Activated naive CD8-positive, alpha-beta T cell treated with anti-CD3 and anti-CD28 coated beads for 36 hours (primary cell): ENCODE measurements around the gene RABGAP1. TPM values are rescaled to one million over a fixed set of nuclear protein-coding genes. Genes with fewer than 3 reads are reported as not detected.

Source experiments
- DNase-seq: peaks from one replicate; pipeline ENCODE4 v3.0.0; 2021
- H3K27ac Mint-ChIP-seq: one replicate; pipeline ENCODE4 v1.8.0; 2022; ENCODE audit warnings: mild to moderate bottlenecking, moderate library complexity, mixed read lengths
- H3K27me3 Mint-ChIP-seq: one replicate; pipeline ENCODE4 v1.8.0; 2022; ENCODE audit warnings: mild to moderate bottlenecking, mixed read lengths
- H3K36me3 Mint-ChIP-seq: one replicate; pipeline ENCODE4 v1.8.0; 2021; ENCODE audit warnings: mild to moderate bottlenecking, mixed read lengths
- H3K4me1 Mint-ChIP-seq: one replicate; pipeline ENCODE4 v1.8.0; 2021; ENCODE audit warnings: mixed read lengths
- H3K4me3 Mint-ChIP-seq: one replicate; pipeline ENCODE4 v1.8.0; 2022; ENCODE audit warnings: mild to moderate bottlenecking, moderate library complexity, mixed read lengths
- H3K9me3 Mint-ChIP-seq: one replicate; pipeline ENCODE4 v1.8.0; 2022; ENCODE audit warnings: mixed read lengths
- total RNA-seq, 2 experiments: library from RNA; stranded (reverse); gene quantifications; one replicate each; pipeline ENCODE4 v1.2.3, GENCODE V29; 2021

RABGAP1 gene
- total RNA-seq, 2 experiments from 2014 or later = 19.4 to 20.6 TPM

DNA sequence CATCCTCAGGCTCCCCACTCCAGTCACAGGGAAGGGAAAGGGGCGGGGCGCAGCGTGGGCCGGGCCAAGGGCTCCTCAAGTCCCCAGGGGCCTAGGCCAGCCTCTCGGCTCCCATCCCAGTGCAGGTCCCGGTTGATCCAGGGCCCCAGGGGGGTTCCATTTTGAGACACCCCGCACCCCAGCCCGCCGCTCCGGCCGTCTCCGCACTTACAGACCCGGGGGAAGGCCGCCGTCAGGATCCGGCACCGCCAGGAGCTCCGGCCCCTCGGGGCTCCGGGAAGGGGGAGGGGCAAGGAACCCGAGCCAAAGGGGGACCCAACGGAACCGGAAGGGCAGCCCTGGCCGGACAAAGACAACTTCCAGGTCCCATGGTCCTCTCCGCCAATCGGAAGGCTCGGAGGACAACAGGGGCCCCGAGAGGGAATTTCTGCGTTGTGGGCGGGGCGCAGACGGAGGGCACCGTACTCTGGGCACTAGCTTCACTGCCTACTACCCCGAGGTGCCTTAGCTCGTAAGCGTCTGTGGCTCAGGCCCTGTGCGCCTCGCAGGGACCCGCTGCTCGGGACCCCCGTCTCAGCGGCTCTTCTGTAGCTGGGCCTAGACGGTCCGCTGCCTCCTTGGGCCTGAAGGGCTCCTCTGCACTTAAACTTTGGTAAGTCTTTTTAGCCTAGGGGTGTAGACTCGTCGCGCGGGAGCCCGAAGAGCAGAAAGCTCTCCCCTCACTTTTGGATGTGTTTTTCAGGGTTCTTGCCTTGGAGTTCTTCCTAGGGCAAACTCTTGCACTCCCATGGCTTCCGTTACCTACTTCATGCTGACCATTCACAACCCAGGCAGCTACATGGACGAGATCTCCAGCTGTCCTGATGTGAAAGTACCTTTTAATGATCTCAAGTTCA is 9.3 kb upstream of the RABGAP1 start, which contains the start of gene ZBTB26:
Gene ZBTB26, minus strand, starts transcription at position 287 of the 896 bp plus-strand sequence. CDS start 11,578 bp downstream, outside the sequence.
- Mint-ChIP-seq H3K9me3 (no peaks in the 10 kb centered on the region), H3K36me3 (peaks cover 3% of the 10 kb centered on the region), H3K4me1 (peaks cover 11% of the 10 kb centered on the region), H3K27me3 (no peaks in the 10 kb centered on the region), H3K27ac (peak within 1 kb of the TSS; percentile 87), H3K4me3 (no peak within 1 kb of the TSS)
- peak; percentile 91 for DNase-seq

- peaks cover 15% of the 10 kb centered on the region for H3K4me1 Mint-ChIP-seq
- H3K9me3 Mint-ChIP-seq = no peaks in the 10 kb centered on the region
- H3K27me3 Mint-ChIP-seq = no peaks in the 10 kb centered on the region
- H3K36me3 Mint-ChIP-seq = peaks cover 10% of the 10 kb centered on the region
- H3K4me3 Mint-ChIP-seq = no peak overlapping the region
- DNase-seq = no peak
- H3K27ac Mint-ChIP-seq = no peak overlapping the region
Observed at GRCh38 chr9:122936464-122936863, 4.4 kb upstream of the RABGAP1 start.

DNA sequence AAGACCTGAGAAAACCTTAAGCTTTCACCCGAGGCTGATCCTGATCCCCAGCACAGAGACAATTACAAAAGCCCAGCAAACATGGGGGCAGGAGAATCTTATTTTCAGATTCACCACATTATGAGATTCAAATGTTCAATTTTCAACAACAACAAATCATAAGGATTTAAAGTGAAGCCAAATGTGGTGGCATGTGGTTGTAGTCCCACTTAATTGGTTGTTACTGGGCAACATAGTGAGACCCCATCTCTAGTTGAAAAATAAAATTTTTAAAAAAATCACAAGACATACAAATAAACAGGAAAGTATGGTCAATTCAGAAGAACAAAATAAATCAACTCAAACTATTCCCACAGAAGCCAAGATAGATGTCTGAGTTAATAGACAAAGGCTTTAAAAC is 3.9 kb upstream of the RABGAP1 start:
- H3K9me3 Mint-ChIP-seq = no peaks in the 10 kb centered on the region
- DNase-seq = no peak
- no peak overlapping the region for H3K27ac Mint-ChIP-seq
- no peaks in the 10 kb centered on the region for H3K27me3 Mint-ChIP-seq
- peaks cover 10% of the 10 kb centered on the region for H3K36me3 Mint-ChIP-seq
- no peak overlapping the region for H3K4me3 Mint-ChIP-seq
- H3K4me1 Mint-ChIP-seq = peaks cover 19% of the 10 kb centered on the region

DNA sequence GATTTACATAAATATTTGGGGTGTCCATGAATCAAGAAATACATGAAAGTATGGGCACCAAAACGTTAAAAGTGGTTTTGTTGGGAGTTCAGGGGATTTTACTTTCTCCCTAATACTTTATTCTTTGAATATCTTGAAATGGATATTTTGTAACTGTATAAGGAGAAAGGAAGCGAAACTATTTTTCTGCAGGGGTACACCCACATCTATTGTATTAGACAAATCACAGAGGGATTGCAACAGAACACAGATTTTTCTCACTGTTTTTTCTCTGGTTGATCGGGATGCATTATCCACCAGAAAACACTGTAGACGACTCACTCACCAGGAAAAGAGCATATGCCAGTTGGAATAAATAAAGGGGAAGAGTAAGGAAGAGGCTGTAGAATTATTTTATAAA is 1.2 kb upstream of the RABGAP1 start:
- Mint-ChIP-seq H3K27me3 (no peaks in the 10 kb centered on the region), H3K9me3 (no peaks in the 10 kb centered on the region), H3K27ac (no peak overlapping the region), H3K4me1 (peaks cover 20% of the 10 kb centered on the region), H3K36me3 (peaks cover 12% of the 10 kb centered on the region), H3K4me3 (no peak overlapping the region)
- no peak for DNase-seq

- peak overlapping the region; percentile 70 for H3K27ac Mint-ChIP-seq
- H3K27me3 Mint-ChIP-seq = no peaks in the 10 kb centered on the region
- H3K4me1 Mint-ChIP-seq = peaks cover 26% of the 10 kb centered on the region
- no peaks in the 10 kb centered on the region for H3K9me3 Mint-ChIP-seq
- peaks cover 12% of the 10 kb centered on the region for H3K36me3 Mint-ChIP-seq
- DNase-seq = no peak
- peak overlapping the region; percentile 98 for H3K4me3 Mint-ChIP-seq
Observed at GRCh38 chr9:122940454-122940748, 419 bp upstream of the RABGAP1 start.

GRCh38 chr9:122941582-122942234 is 888 bp downstream of the RABGAP1 start:
- H3K36me3 Mint-ChIP-seq = peaks cover 10% of the 10 kb centered on the region
- peaks cover 31% of the 10 kb centered on the region for H3K4me1 Mint-ChIP-seq
- no peaks in the 10 kb centered on the region for H3K27me3 Mint-ChIP-seq
- H3K9me3 Mint-ChIP-seq = no peaks in the 10 kb centered on the region
- H3K4me3 Mint-ChIP-seq = peak overlapping the region; percentile 98
- no peak for DNase-seq
- peak overlapping the region; percentile 91 for H3K27ac Mint-ChIP-seq

DNA sequence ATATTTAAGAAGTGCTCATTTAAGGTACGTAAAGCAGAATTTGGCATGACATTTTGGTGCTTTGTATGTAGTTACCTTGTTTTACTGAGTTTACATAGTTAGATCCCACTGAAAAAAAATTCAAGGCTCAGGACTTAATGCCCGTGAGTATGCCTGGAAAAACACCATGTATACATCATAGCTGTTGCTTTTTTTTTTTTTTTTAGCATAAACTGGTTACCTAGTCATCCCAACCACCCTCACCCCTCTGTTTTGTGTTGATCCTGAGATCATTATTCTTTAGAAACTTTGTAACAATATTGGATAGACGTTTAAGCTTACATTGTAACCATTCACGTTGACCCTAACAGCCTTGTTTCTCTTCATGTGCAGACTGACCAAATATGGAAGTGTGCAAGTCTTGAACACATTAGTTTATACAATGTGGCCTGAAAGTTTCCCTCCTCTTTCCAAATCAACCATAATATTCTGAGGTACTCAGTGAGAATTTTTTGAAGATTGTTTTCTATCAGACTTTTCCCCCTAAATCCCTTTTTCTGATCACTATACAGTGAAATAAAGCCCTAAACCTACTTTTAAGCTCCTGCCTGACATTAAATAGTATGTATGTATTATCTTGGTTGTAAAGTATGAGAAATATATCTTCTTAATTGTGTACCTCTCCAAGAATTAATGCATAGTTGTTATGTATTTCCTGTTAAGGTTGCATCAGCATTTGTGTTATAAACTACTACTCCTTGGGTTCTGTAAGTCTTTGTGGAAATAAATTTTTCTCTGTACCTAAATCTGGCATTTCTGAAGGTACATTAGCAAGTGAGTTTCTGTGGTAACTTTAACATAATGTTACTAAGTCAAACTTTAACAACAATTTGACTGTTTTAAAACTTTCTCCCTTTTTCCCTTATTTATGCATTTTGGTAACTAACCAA is 4.4 kb downstream of the RABGAP1 start:
- no peak for DNase-seq
- peaks cover 13% of the 10 kb centered on the region for H3K36me3 Mint-ChIP-seq
- H3K27me3 Mint-ChIP-seq = no peaks in the 10 kb centered on the region
- no peak overlapping the region for H3K4me3 Mint-ChIP-seq
- no peaks in the 10 kb centered on the region for H3K9me3 Mint-ChIP-seq
- peak overlapping the region; percentile 40 for H3K27ac Mint-ChIP-seq
- peaks cover 56% of the 10 kb centered on the region for H3K4me1 Mint-ChIP-seq

DNA sequence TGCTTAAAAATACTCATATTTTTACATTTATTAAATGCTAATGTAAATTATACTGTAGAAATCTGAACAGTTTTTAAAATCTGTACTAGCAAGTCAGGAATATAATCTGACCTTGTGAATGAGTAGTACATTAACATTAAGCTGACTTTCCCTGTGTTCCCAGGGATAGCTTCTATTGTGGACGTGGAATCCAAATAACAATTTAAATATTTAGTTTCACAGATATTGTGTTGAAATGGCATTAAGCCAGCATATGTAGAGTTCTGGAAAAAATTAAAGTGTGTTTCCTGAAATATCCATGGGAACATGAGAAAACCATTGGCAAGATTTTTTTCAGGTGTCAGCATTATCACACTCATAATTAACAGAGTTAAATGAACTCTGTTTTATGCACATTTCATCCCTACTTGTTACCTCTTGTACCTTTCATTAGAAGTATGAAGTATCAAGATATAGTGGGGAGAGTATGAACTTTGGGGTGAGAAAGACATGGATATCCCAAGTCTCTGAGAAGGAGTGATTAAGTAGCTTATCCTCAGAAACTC is 5.7 kb downstream of the RABGAP1 start:
- no peak for DNase-seq
- H3K27ac Mint-ChIP-seq = no peak overlapping the region
- no peak overlapping the region for H3K4me3 Mint-ChIP-seq
- H3K36me3 Mint-ChIP-seq = peaks cover 12% of the 10 kb centered on the region
- H3K4me1 Mint-ChIP-seq = peaks cover 56% of the 10 kb centered on the region
- H3K9me3 Mint-ChIP-seq = no peaks in the 10 kb centered on the region
- H3K27me3 Mint-ChIP-seq = no peaks in the 10 kb centered on the region

DNA sequence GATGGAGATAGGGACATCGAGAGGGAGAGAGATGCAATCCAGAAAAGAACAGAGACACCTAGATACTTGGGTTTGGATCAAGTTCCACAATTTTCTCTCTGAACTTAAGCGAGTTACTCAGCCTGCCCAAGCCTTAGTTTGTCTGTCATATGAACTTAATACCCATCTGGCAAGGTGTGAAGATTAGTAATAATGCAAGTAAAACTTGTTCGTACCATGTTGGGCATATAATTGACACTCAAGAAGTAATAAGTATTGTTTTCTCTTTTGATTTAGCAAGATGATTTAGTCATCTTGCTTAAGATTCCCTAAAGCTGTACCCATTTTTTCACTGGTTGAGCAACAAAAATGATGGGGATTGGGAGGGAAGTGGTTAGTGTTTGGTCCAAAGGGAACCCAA is 7.5 kb downstream of the RABGAP1 start:
- Mint-ChIP-seq H3K36me3 (peaks cover 12% of the 10 kb centered on the region), H3K4me3 (peak overlapping the region; percentile 15), H3K27me3 (no peaks in the 10 kb centered on the region), H3K27ac (peak overlapping the region; percentile 66), H3K9me3 (no peaks in the 10 kb centered on the region), H3K4me1 (peaks cover 50% of the 10 kb centered on the region)
- DNase-seq = no peak

DNA sequence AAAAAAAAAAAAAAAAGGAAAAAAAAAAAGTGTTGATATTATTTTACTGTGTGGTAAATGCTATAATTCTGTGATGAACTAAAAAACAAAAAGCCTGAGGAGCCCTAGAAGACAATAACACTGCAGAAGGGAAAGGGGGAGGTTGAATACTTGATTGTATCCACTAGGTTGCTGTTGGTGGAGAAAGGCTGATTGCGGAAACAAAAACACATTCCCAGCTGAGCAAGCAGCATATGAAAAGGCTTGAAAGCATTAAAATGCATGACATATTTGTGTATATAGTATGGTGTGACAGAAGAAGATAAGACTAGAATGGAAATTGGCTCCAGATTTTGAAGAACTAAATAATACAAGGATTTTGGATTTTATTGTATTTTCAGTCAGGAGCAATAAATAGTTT is 8.9 kb downstream of the RABGAP1 start:
- Mint-ChIP-seq H3K4me1 (peaks cover 56% of the 10 kb centered on the region), H3K27me3 (no peaks in the 10 kb centered on the region), H3K9me3 (no peaks in the 10 kb centered on the region), H3K36me3 (peaks cover 8% of the 10 kb centered on the region), H3K4me3 (no peak overlapping the region), H3K27ac (no peak overlapping the region)
- DNase-seq = no peak

DNA sequence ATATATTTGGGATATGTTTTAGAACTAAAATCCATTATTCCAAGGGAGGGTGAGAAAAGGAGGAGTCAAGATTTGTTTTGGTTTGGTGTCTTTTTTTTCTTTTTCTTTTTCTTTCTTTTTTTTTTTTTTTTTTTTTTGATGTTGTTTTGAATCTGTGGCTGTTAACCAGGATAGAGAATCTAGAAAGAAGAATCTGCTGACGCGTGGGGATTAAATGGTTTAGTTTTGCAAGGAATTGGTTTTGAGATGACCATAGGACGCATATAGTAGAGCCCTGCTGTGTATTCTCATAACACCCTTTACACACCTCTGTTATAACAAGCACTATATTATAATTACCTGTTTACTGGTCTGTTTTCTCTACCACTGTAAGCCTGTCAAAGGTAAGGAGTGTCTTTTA is 9.4 kb downstream of the RABGAP1 start:
- Mint-ChIP-seq H3K27me3 (no peaks in the 10 kb centered on the region), H3K9me3 (no peaks in the 10 kb centered on the region), H3K27ac (no peak overlapping the region), H3K4me3 (no peak overlapping the region), H3K36me3 (peaks cover 8% of the 10 kb centered on the region), H3K4me1 (peaks cover 56% of the 10 kb centered on the region)
- no peak for DNase-seq

- DNase-seq = no peak
- no peak overlapping the region for H3K4me3 Mint-ChIP-seq
- H3K27ac Mint-ChIP-seq = no peak overlapping the region
- H3K4me1 Mint-ChIP-seq = peaks cover 51% of the 10 kb centered on the region
- H3K36me3 Mint-ChIP-seq = peaks cover 6% of the 10 kb centered on the region
- no peaks in the 10 kb centered on the region for H3K27me3 Mint-ChIP-seq
- no peaks in the 10 kb centered on the region for H3K9me3 Mint-ChIP-seq
Observed at GRCh38 chr9:122951056-122951455, 10.2 kb downstream of the RABGAP1 start.

DNA sequence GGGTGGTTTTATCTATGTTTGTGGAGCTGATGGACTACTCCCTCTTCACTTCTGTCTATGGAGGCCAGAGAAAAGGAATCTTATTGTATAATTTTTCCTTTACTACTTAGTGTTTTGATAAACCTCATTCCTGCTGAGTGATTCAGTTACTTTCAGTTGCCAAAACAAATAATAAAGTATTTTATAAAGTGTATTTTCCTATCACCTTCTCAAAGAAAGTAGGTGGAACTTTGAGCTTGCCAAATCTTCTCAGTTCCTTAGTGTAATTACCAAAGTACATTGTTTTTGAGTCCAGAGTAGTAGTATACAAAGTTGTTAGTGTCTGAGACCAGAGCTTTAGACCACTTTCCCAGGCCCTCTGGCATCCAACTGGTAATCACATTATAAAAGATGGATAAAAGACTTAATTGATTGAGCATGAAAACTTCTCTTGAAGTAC is 13.5 kb downstream of the RABGAP1 start:
- H3K36me3 Mint-ChIP-seq = peaks cover 7% of the 10 kb centered on the region
- no peak overlapping the region for H3K4me3 Mint-ChIP-seq
- DNase-seq = no peak
- H3K4me1 Mint-ChIP-seq = peaks cover 29% of the 10 kb centered on the region
- H3K27ac Mint-ChIP-seq = no peak overlapping the region
- no peaks in the 10 kb centered on the region for H3K9me3 Mint-ChIP-seq
- H3K27me3 Mint-ChIP-seq = no peaks in the 10 kb centered on the region

GRCh38 chr9:122955961-122956360 is 15.1 kb downstream of the RABGAP1 start:
- Mint-ChIP-seq H3K27ac (no peak overlapping the region), H3K27me3 (no peaks in the 10 kb centered on the region), H3K4me3 (no peak overlapping the region), H3K4me1 (peaks cover 19% of the 10 kb centered on the region), H3K9me3 (peaks cover 2% of the 10 kb centered on the region), H3K36me3 (peaks cover 22% of the 10 kb centered on the region)
- DNase-seq = no peak
